ENCODE measurements around the gene AQP4.

DNA sequence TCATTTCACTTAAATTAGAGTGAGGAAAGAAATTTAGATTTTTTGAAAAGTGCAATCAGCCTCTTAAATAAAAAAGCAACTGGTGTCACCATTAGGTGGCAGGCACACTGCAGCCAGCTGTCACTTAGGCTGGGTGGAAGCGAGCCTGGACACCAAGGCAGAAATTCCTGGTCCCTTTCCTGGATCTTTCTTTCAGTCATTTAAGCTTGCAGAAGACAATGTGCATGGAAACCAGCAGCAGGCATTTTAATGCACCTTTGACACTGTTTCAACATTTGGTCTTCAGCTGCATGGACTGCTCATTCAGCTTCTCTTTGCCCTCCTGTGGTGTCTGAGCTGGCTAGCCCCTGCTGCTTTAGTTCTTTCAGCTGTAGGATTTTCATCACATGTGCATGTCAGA is 61.0 kb downstream of the AQP4 start:
- TF ChIP-seq, protein P1, sequence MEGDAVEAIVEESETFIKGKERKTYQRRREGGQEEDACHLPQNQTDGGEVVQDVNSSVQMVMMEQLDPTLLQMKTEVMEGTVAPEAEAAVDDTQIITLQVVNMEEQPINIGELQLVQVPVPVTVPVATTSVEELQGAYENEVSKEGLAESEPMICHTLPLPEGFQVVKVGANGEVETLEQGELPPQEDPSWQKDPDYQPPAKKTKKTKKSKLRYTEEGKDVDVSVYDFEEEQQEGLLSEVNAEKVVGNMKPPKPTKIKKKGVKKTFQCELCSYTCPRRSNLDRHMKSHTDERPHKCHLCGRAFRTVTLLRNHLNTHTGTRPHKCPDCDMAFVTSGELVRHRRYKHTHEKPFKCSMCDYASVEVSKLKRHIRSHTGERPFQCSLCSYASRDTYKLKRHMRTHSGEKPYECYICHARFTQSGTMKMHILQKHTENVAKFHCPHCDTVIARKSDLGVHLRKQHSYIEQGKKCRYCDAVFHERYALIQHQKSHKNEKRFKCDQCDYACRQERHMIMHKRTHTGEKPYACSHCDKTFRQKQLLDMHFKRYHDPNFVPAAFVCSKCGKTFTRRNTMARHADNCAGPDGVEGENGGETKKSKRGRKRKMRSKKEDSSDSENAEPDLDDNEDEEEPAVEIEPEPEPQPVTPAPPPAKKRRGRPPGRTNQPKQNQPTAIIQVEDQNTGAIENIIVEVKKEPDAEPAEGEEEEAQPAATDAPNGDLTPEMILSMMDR (IDR thresholded peaks at IDR 0.05), result peak in 2 of 6 experiments; percentile 12 to 15
- TF ChIP-seq EP300 (IDR thresholded peaks at IDR 0.05) (no peak), POLR2A (IDR thresholded peaks at IDR 0.05) (no peak), POLR2AphosphoS5 (IDR thresholded peaks at IDR 0.05) (no peak)

All from upper lobe of left lung (tissue), 4 donors.